GM23338 (cell line): ENCODE results near the gene RHBDF2. TPM values are rescaled to one million over a fixed set of nuclear protein-coding genes. Genes with fewer than 3 reads are reported as not detected.

ENCODE experiments used
- ATAC-seq: fragments of 200-7000 bp; cut with Tn5 transposase; 3 replicates; pipeline ENCODE4 v1.9.1; 2020
- DNase-seq: peaks from one replicate; pipeline ENCODE4 v3.0.0-alpha.2; 2015; ENCODE audit warnings: low spot score
- H2AFZ ChIP-seq: fragments of 200-600 bp; sonication (generic); 2 replicates; pipeline ENCODE4 v1.8.0; 2016; ENCODE audit warnings: antibody characterized with exemption, mild to moderate bottlenecking, moderate library complexity
- H3F3A ChIP-seq: fragments of 200-600 bp; sonication (generic); replicated peaks from 2 replicates; pipeline ENCODE4 v1.8.0; 2017; ENCODE audit warnings: antibody characterized with exemption, mixed run types, low read depth
- H3K27ac ChIP-seq: fragments of 200-600 bp; sonication (generic); 2 replicates; pipeline ENCODE4 v1.6.1; 2016; ENCODE audit warnings: low read depth
- H3K27me3 ChIP-seq: fragments of 200-600 bp; sonication (generic); 2 replicates; pipeline ENCODE4 v1.8.0; 2016; ENCODE audit warnings: mild to moderate bottlenecking, mixed run types, moderate library complexity; ENCODE audit not compliant: insufficient read depth
- H3K36me3 ChIP-seq: fragments of 200-600 bp; sonication (generic); 2 replicates; pipeline ENCODE4 v1.8.0; 2016; ENCODE audit warnings: mild to moderate bottlenecking; ENCODE audit not compliant: insufficient read depth
- H3K4me1 ChIP-seq: fragments of 200-600 bp; sonication (generic); 2 replicates; pipeline ENCODE4 v1.8.0; 2016; ENCODE audit warnings: mild to moderate bottlenecking, moderate library complexity; ENCODE audit not compliant: insufficient read depth
- H3K4me2 ChIP-seq: fragments of 200-600 bp; sonication (generic); 2 replicates; pipeline ENCODE4 v1.7.1; 2017; ENCODE audit warnings: mixed run types
- H3K4me3 ChIP-seq: fragments of 200-600 bp; sonication (generic); 2 replicates; pipeline ENCODE4 v1.6.1; 2016; ENCODE audit warnings: mixed run types
- H3K79me2 ChIP-seq: fragments of 200-600 bp; sonication (generic); replicated peaks from 2 replicates; pipeline ENCODE4 v1.8.0; 2017; ENCODE audit warnings: mild to moderate bottlenecking; ENCODE audit not compliant: insufficient read depth
- H3K9me2 ChIP-seq: fragments of 200-600 bp; sonication (generic); 2 replicates; pipeline ENCODE4 v1.8.0; 2017; ENCODE audit not compliant: insufficient read depth
- H4K20me1 ChIP-seq: fragments of 200-600 bp; sonication (generic); replicated peaks from 2 replicates; pipeline ENCODE4 v1.8.0; 2017; ENCODE audit warnings: mild to moderate bottlenecking; ENCODE audit not compliant: insufficient read depth
- H3K27ac Mint-ChIP-seq: 2 replicates; pipeline ENCODE4 v1.8.0; 2020; ENCODE audit warnings: inconsistent platforms, mild to moderate bottlenecking, moderate library complexity, mixed read lengths
- H3K27me3 Mint-ChIP-seq: 3 replicates; pipeline ENCODE4 v1.8.0; 2022; ENCODE audit warnings: low read depth, mild to moderate bottlenecking, moderate library complexity, mixed read lengths, inconsistent platforms; ENCODE audit not compliant: insufficient read depth, poor library complexity
- H3K36me3 Mint-ChIP-seq: 3 replicates; pipeline ENCODE4 v1.8.0; 2021; ENCODE audit warnings: low read depth, mild to moderate bottlenecking, inconsistent platforms, moderate library complexity, mixed read lengths
- H3K4me1 Mint-ChIP-seq: 3 replicates; pipeline ENCODE4 v1.8.0; 2020; ENCODE audit warnings: mild to moderate bottlenecking, inconsistent platforms, mixed read lengths
- H3K4me3 Mint-ChIP-seq: 3 replicates; pipeline ENCODE4 v1.8.0; 2021; ENCODE audit warnings: moderate library complexity, mild to moderate bottlenecking, inconsistent platforms, mixed read lengths
- H3K9me3 Mint-ChIP-seq: 3 replicates; pipeline ENCODE4 v1.8.0; 2020; ENCODE audit warnings: moderate library complexity, mild to moderate bottlenecking, inconsistent platforms, mixed read lengths
- ETS1 ChIP-seq: IDR thresholded peaks from 2 replicates; pipeline ENCODE4 v1.6.1; 2016; ENCODE audit warnings: antibody characterized with exemption
- EZH2 ChIP-seq: fragments of 200-600 bp; sonication (generic); IDR thresholded peaks from one replicate; pipeline ENCODE4 v1.8.0; 2017; ENCODE audit warnings: antibody characterized with exemption, mild to moderate bottlenecking, low read depth; ENCODE audit not compliant: unreplicated experiment
- JUNB ChIP-seq: IDR thresholded peaks from one replicate; pipeline ENCODE4 v1.6.1; 2016; ENCODE audit warnings: antibody characterized with exemption; ENCODE audit not compliant: unreplicated experiment
- POLR2AphosphoS5 ChIP-seq: IDR thresholded peaks from 2 replicates; pipeline ENCODE4 v1.6.1; 2016; ENCODE audit warnings: antibody characterized with exemption, low read depth
- ZNF114 ChIP-seq: fragments of 250-450 bp; sonication (Bioruptor Pico); IDR thresholded peaks from 2 replicates; pipeline ENCODE4 v1.5.0; 2020; ENCODE audit warnings: mild to moderate bottlenecking, moderate library complexity
- ZNF462 ChIP-seq: fragments of 250-450 bp; sonication (Bioruptor Pico); IDR thresholded peaks from 2 replicates; pipeline ENCODE4 v1.5.0; 2020; ENCODE audit warnings: mild to moderate bottlenecking, moderate library complexity
- polyA plus RNA-seq: library from polyadenylated mRNA; unstranded; fragments of >200 nt; fragmentation: Nextera tagmentation; extraction: Ambion mirVana; gene quantifications from 2 replicates; pipeline ENCODE4 v1.2.1, GENCODE V29; 2016
- total RNA-seq: library from RNA; depleted of rRNA; stranded (reverse); fragments of >200 nt; shearing (Covaris generic); gene quantifications from 2 replicates; pipeline ENCODE4 v1.2.3, GENCODE V29; 2014

The RHBDF2 gene
- total and polyA plus RNA-seq, 2 experiments from 2014 or later = 9.4 to 29.5 TPM

- TF ChIP-seq ZNF462 (no peak), ZNF114 (CRISPR knock-in tag) (no peak), POLR2AphosphoS5 (no peak)
These were observed 44.8 kb upstream of the RHBDF2 start (continued) for GRCh38 chr17:76545918-76546555.

GRCh38 chr17:76544546-76545365 is 43.5 kb upstream of the RHBDF2 start:
- no peaks in the 10 kb centered on the region for H3K36me3 ChIP-seq
- Mint-ChIP-seq H3K9me3 (no peaks in the 10 kb centered on the region; the same call in 2 of the 3 replicates), H3K4me3 (no peak overlapping the region), H3K27ac (no peak overlapping the region), H3K36me3 (no peaks in the 10 kb centered on the region), H3K4me1 (peaks cover 33% of the 10 kb centered on the region), H3K27me3 (peaks cover 27% of the 10 kb centered on the region)
- H3K4me1 ChIP-seq = peaks cover 22% of the 10 kb centered on the region
- H3K79me2 ChIP-seq = no peaks in the 10 kb centered on the region
- peaks cover 3% of the 10 kb centered on the region for H3K27me3 ChIP-seq
- no peak overlapping the region for H3K4me3 ChIP-seq
- H3F3A ChIP-seq = peaks cover under 1% of the 10 kb centered on the region; the same call in 1 of the 2 replicates
- DNase-seq (peak; percentile 9), ATAC-seq (no peak)
- H4K20me1 ChIP-seq = no peaks in the 10 kb centered on the region
- TF ChIP-seq EZH2 = no peak
- no peak for TF ChIP-seq JUNB
- TF ChIP-seq ETS1 = no peak
- no peak overlapping the region for H2AFZ ChIP-seq
- 0 out of 2 replicates have a peak overlapping the region, but pooled peaks have one; percentile 48 for H3K4me2 ChIP-seq
- H3K27ac ChIP-seq = no peak overlapping the region
- H3K9me2 ChIP-seq = no peaks in the 10 kb centered on the region
